GM18502 (cell line): ENCODE results near the gene NTSR1.

Source experiments
- ATAC-seq: cut with Tn5 transposase; IDR thresholded peaks from one replicate; pipeline ENCODE4 v1.9.1; 2021; ENCODE audit warnings: mild to moderate bottlenecking; ENCODE audit not compliant: unreplicated experiment, poor library complexity

NTSR1 gene

DNA sequence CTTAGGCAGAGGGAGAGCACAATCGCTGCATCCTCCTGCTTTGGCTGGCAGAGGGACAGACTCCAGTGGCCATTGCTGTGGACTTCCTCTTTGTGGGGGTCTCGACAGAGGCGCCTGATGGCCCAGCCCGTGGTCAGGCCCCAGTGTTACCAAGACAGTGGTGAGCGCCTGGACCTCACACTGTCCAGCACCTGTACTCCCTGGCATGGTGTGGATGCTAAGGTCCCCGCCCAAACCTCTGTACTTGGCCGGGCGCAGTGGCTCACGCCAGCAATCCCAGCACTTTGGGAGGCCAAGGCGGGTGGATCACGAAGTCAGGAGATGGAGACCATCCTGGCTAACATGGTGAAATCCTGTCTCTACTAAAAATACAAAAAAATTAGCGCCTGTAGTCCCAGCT is 2.3 kb upstream of the NTSR1 start:
- no peak for ATAC-seq

GRCh38 chr20:62706857-62707256 is 1.8 kb upstream of the NTSR1 start:
- ATAC-seq: no peak

- ATAC-seq: no peak
Measured at GRCh38 chr20:62707276-62707920, 1.2 kb upstream of the NTSR1 start.

GRCh38 chr20:62707921-62708521 is 615 bp upstream of the NTSR1 start:
- no peak for ATAC-seq

GRCh38 chr20:62709537-62709905 is 885 bp downstream of the NTSR1 start:
- no peak for ATAC-seq

DNA sequence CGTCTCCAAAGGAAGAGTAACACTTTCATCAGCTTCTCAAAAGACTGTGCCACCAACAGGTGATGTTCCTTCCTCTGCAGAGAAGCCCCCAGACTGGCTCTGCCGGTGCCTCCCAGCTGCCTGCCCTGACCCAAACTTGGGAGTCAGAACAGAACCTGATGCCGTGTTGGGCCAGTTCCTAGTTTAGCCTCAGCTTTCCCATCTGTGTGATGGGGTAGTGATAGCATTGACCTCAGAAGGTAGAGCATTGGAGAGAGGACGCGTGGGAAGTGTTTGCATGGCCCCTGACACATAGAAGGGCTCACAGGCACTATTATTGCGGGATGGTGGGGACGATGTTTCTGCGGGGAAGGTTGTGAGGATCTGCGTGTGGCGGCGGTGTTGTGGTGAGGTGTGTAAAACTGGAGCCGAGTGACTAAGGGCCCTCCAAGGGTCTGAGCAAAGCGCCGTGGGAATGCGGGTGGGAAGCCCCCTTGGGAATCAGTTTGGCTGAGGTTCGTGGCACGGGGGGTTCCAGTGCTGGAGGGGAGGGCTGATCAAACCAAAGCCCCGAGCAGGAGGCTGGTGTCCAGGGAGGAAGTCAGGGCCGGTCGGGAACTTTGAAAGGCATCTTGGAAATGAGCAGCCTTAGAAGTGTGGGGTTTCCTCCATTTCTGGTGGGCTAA is 1.7 kb downstream of the NTSR1 start:
- ATAC-seq: no peak

GRCh38 chr20:62710886-62711702 is 2.5 kb downstream of the NTSR1 start:
- ATAC-seq: no peak

DNA sequence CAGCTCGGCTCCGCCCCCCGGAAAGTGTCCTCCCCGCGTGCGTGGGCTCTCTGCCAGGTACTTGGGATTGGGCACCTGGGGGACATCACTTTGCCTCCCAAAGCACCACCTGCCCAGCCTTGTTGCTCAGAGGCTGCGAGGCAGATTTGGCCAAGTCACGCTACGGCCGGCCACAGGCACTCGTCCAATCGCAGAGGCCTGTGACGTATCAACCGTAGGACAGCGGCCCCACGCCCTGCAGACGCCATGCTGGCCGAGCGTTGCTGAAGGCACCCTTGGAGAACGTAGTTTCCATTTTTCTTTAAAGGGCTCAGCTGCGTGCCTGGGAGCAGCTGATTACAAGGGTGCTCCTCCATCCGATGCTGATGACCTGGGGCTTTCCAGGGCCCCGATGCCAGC is 3.1 kb downstream of the NTSR1 start:
- ATAC-seq: no peak

GRCh38 chr20:62712606-62713005 is 4.0 kb downstream of the NTSR1 start:
- ATAC-seq: no peak

- ATAC-seq: no peak
Measured at GRCh38 chr20:62714006-62714405, 5.4 kb downstream of the NTSR1 start.

DNA sequence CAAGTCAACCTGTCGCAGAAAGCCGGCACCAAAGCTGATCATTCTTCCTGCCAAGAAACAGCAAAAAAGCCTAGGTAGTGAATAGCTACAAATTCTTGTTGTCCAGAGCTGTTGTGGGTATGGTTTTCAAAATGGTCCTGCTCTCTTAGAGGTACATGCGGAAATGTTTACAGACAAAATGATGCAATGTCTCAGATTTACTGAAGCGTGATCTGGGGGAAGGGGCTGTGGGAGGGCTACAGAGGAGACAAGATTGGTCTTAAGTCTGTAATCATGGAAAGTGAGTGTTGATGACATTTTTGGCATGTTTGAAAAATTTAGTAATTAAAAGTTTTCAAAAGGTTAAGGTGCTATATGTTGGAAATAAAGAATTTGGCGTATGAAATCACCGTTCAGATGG is 6.2 kb downstream of the NTSR1 start:
- no peak for ATAC-seq

DNA sequence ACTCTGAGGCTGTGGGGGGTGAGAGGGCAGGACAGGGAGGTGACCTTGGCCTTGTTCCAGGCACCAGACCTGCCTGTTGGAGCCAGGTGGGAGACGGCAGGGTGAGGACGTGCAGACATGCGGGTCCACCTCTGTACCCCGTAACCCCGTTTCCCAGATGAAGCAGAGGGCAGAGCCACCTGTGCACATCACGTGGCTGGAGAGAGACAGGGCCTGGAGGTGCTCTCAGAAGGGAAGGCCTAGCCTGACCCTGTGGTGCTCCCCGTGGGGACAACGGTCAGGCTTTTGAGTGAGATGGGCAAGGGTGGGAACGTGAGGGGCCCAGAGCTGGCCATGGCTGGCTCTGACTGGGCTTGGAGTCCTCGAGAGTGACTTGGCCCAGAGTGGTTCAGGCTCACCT is 6.6 kb downstream of the NTSR1 start:
- ATAC-seq: no peak

DNA sequence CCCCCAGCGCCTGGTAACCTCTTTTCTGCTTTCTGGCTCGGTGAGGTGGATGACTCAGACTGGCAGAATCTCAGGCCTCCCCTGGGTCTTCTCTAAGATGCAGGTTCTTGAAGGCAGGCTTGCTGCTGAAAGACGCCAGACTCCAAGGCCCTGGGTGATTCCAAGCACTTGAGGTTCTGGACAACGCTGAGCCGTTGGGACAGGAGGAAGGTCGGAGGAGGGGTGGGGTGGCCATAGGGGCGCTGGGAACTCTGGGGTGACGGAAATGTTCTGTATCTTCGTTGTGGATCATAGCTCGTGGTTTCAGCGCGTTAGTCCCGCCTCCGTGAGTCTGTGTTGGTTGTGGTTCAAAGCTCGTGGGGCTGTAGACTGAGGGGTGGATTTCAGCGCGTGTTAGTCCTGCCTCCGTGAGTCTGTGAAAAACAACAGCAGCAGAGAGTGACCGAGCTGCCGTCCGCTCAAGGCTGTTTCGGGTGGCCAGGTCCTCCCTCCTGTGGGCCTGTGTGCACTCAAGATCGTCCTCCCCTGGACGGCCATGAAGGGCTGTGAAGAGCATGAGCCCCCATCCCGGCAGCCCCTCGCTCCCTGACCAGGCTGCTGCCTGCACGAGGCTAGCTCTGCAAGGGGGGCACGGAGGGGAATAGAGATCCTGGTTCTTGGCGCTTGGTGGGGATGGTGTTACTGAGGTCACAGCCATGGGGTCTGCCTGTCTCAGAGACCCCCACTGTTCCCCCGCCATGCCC is 7.7 kb downstream of the NTSR1 start:
- ATAC-seq: no peak

GRCh38 chr20:62716941-62717310 is 8.3 kb downstream of the NTSR1 start:
- ATAC-seq: no peak

- ATAC-seq: no peak
Measured at GRCh38 chr20:62717933-62718332, 9.3 kb downstream of the NTSR1 start.

DNA sequence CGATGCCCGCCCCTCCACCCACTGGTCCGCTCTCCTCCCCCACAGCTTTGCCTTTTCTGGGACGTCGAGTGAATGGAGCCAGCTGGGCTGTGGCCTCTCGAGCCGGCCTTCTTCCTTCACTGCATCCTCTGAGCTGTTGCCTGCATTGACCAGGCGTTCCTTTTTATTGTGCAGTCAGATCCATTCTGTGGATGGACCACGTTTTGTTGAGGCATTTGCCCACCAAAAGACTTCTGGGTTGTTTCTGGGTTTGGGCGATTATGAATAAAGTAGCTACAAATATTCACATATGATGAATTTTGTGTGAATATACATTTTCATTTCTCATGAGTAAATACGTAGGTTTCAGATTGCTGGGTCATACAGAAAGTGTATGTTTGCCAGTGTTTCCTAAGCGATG is 9.9 kb downstream of the NTSR1 start:
- ATAC-seq: no peak

DNA sequence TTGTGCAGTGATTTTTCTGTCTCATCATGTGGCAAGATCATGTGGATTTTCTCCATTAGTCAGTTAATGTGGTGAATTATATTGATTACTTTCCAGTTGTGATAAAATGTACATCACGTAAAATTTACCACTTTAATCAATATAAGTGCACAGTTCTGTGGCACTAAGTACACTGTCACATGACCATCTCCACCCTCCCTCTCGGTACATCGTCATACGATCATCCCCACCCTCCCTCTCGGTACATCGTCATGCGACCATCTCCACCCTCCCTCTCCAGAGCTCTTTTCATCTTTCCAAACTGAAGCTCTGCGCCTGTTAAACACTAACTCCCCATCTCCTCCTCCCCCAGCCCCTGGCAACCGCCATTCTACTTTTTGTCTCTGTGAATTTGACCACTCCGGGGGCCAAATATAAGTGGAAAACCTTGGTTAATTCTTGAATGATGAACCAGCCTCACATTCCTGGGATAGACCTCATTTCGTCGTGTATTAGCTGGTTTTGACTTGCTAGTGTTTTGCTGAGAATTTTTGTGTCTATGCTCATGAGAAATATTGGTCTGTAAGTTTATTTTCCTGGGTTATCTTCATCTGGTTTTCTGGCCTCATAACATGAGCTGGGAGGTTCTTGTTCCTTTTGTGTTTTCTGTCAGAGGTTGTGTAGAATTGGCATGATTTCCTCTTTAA is 10.8 kb downstream of the NTSR1 start:
- ATAC-seq: no peak

GRCh38 chr20:62721511-62722370 is 13.1 kb downstream of the NTSR1 start:
- no peak for ATAC-seq

DNA sequence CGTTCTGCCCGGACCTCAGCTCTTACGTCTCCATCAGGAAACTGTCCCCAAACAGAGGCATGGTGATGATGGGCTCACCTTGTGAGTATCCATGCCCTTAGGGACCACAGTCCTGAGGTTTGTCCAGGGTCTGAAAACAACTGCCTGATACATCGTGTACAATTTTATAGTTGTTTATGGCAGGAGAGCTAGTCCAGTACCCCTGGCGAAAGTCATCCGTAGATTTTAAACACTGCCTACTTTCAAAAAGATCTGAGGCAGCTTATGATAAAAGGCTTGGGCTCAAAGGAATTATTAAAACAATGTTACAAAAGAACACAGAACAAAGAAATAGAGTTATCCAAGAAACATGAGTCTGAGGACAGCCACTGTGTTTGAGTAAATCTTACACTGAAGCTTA is 14.0 kb downstream of the NTSR1 start:
- no peak for ATAC-seq
